Fibroblast of lung (primary cell): ENCODE data around the gene ST6GALNAC6. TPM values are rescaled to one million over a fixed set of nuclear protein-coding genes. Genes with fewer than 3 reads are reported as not detected.

Experiments
- DNase-seq, 2 donors: peaks; one replicate each; pipeline versions ENCODE4 v3.0.0 to v3.0.0-alpha.2; 2010; ENCODE audit warnings: low read depth in 2 of 2
- H2AFZ ChIP-seq: 2 replicates; pipeline ENCODE4 v1.5.1; 2012; ENCODE audit warnings: low read length, control low read depth, inconsistent platforms
- H3K27ac ChIP-seq: 2 replicates; pipeline ENCODE4 v1.5.1; 2011; ENCODE audit warnings: low read length, control low read depth; ENCODE audit not compliant: insufficient read depth
- H3K27me3 ChIP-seq: 2 replicates; pipeline ENCODE4 v1.5.1; 2011; ENCODE audit warnings: mild to moderate bottlenecking, low read length; ENCODE audit not compliant: control insufficient read depth, insufficient read depth
- H3K36me3 ChIP-seq: 2 replicates; pipeline ENCODE4 v1.5.1; 2011; ENCODE audit warnings: low read length; ENCODE audit not compliant: control insufficient read depth, insufficient read depth
- H3K4me1 ChIP-seq: 2 replicates; pipeline ENCODE4 v1.5.1; 2011; ENCODE audit warnings: low read length; ENCODE audit not compliant: control insufficient read depth, insufficient read depth; ENCODE audit errors: extremely low read depth
- H3K4me2 ChIP-seq: 2 replicates; pipeline ENCODE4 v1.5.1; 2011; ENCODE audit warnings: low read length, control low read depth; ENCODE audit not compliant: insufficient read depth; ENCODE audit errors: extremely low read depth
- H3K4me3 ChIP-seq, 4 experiments: fragments of 200-600 bp in 1 of 4; sonication (generic) in 1 of 4; replicated peaks in 1 of 4; 2 replicates each; pipeline ENCODE4 v1.5.1; 2011 to 2016; ENCODE audit warnings: low read length in 4 of 4, low read depth in 3 of 4, mild to moderate bottlenecking in 3 of 4, control low read depth in 2 of 4, inconsistent platforms in 1 of 4, mixed read lengths in 1 of 4; ENCODE audit not compliant: insufficient read depth in 1 of 4; ENCODE audit errors: control extremely low read depth in 1 of 4
- H3K79me2 ChIP-seq: 2 replicates; pipeline ENCODE4 v1.5.1; 2012; ENCODE audit warnings: mild to moderate bottlenecking, low read length, inconsistent platforms; ENCODE audit not compliant: control insufficient read depth, insufficient read depth
- H3K9ac ChIP-seq: 2 replicates; pipeline ENCODE4 v1.5.1; 2011; ENCODE audit warnings: mild to moderate bottlenecking, low read length, control low read depth; ENCODE audit not compliant: insufficient read depth
- H3K9me3 ChIP-seq: 2 replicates; pipeline ENCODE4 v1.5.1; 2012; ENCODE audit warnings: low read depth, low read length; ENCODE audit not compliant: control insufficient read depth, insufficient read depth
- H4K20me1 ChIP-seq: 2 replicates; pipeline ENCODE4 v1.5.1; 2011; ENCODE audit warnings: low read length; ENCODE audit not compliant: control insufficient read depth, insufficient read depth; ENCODE audit errors: extremely low read depth
- EZH2 ChIP-seq: IDR thresholded peaks from 2 replicates; pipeline ENCODE4 v1.5.1; 2012; ENCODE audit warnings: low read length, control low read depth, mild to moderate bottlenecking; ENCODE audit errors: missing control alignments
- polyA plus RNA-seq, 2 donors: library from polyadenylated mRNA; depleted of rRNA in 1 of 2; stranded (reverse) in 1 of 2; unstranded in 1 of 2; fragments of >200 nt; gene quantifications; 2 replicates each; pipeline ENCODE4 v1.2.1, GENCODE V29; 2011 to 2012; ENCODE audit warnings: missing spikeins in 1 of 2
- total RNA-seq: library from RNA; depleted of rRNA; stranded (reverse); fragments of >200 nt; gene quantifications from 2 replicates; pipeline ENCODE4 v1.2.1, GENCODE V29; 2014
- TF ChIP-seq, protein P1 (sequence below), 2 donors: IDR thresholded peaks in 1 of 2; conservative IDR thresholded peaks in 1 of 2; 1 replicate in 1 of 2; 2 replicates in 1 of 2; pipeline ENCODE4 v1.5.1; 2011 to 2012; ENCODE audit warnings: low read length in 2 of 2, control low read depth in 1 of 2, inconsistent platforms in 1 of 2, low read depth in 1 of 2, mild to moderate bottlenecking in 1 of 2

ST6GALNAC6 gene
- total and polyA plus RNA-seq, 2 donors (not counting 1 experiment from before 2014, with no cell fraction given): 56.0 to 69.5 TPM

DNA sequence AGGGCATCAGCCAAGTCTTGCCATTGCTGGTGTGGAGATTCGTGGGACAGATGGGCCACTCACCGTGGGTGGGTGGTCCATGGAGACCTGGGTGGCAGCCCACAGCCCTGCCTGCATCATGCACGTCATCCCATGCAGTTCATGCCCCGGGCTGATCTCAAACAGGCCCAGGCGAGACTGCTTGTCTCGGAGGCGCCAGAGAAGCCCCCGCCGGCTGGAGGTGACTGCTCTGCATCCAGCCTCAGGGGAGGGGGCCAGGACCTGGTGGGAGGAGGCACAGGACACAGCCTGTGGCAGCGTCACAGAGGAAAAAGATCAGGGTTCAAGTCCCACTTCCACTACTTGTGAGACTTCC, 30.2 kb upstream of the ST6GALNAC6 start:
- no peak overlapping the region for H3K4me3 ChIP-seq
- no peak for DNase-seq

DNA sequence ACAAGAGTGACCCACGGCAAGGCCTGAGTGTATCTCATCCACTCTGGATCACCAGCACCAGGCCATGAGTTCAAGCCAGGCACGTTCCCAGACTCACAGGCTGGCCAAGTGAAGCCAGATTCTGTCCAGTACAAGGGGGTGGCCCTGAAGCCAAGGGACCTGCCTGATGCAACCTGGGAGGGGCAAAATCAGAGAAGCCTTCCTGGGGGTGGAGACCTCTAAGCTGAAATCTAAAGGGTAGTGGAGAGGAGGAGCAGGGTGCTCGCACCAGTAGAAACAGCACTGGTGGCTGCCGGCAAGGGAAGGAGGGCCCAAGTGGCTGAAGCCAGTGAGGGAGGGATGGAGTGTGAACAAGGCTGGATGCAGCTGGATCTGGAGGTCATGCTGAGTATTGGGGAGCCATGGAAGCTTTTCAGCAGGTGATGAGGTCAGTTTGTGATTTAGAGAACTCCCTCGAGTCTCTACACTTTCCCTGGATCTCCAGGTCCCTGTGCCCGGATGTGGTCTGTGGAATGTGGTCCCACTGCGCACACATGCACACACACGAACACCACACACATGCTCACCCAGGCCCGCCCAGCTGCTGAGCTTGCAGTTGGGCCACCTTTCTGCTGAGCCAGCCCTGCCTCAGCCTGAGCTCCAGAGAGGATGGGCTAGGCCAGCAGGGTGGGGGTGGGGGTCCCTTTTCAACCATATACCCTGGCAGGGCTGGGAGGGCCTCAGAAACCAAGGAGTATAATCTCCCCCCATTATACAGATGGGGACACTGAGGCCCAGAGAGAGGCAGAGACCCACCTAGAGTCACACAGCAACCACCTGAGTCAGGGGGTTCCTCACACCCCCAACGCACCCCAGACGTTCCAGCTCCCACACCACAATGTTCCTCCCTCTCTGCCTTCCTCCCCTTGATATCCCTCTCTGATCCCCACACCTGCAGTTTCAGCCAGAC, 29.5 kb upstream of the ST6GALNAC6 start:
- no peak for DNase-seq
- no peaks in the 10 kb centered on the region for H3K36me3 ChIP-seq
- H3K9ac ChIP-seq: no peak overlapping the region
- H3K27me3 ChIP-seq: no peaks in the 10 kb centered on the region
- H3K4me2 ChIP-seq: no peak overlapping the region
- H2AFZ ChIP-seq: no peak overlapping the region
- H3K4me3 ChIP-seq: no peak overlapping the region
- no peaks in the 10 kb centered on the region for H3K9me3 ChIP-seq
- no peaks in the 10 kb centered on the region for H3K79me2 ChIP-seq
- H4K20me1 ChIP-seq: no peaks in the 10 kb centered on the region
- H3K27ac ChIP-seq: no peak overlapping the region
- H3K4me1 ChIP-seq: peaks cover 20% of the 10 kb centered on the region
- TF ChIP-seq EZH2: no peak
- TF ChIP-seq, protein P1, sequence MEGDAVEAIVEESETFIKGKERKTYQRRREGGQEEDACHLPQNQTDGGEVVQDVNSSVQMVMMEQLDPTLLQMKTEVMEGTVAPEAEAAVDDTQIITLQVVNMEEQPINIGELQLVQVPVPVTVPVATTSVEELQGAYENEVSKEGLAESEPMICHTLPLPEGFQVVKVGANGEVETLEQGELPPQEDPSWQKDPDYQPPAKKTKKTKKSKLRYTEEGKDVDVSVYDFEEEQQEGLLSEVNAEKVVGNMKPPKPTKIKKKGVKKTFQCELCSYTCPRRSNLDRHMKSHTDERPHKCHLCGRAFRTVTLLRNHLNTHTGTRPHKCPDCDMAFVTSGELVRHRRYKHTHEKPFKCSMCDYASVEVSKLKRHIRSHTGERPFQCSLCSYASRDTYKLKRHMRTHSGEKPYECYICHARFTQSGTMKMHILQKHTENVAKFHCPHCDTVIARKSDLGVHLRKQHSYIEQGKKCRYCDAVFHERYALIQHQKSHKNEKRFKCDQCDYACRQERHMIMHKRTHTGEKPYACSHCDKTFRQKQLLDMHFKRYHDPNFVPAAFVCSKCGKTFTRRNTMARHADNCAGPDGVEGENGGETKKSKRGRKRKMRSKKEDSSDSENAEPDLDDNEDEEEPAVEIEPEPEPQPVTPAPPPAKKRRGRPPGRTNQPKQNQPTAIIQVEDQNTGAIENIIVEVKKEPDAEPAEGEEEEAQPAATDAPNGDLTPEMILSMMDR (conservative IDR thresholded peaks at IDR 0.05 in 1 of 2, IDR thresholded peaks at IDR 0.05 in 1 of 2; ENCODE audit: low read depth in 1 of 2, low read length in 2 of 2): no peak

More for the DNA sequence above, 30.2 kb upstream of the ST6GALNAC6 start:
- H3K79me2 ChIP-seq: peaks cover 2% of the 10 kb centered on the region
- H3K9ac ChIP-seq: no peak overlapping the region
- H3K4me1 ChIP-seq: peaks cover 19% of the 10 kb centered on the region
- H3K4me2 ChIP-seq: no peak overlapping the region
- H3K27ac ChIP-seq: no peak overlapping the region
- no peak for TF ChIP-seq EZH2
- TF ChIP-seq, protein P1 (conservative IDR thresholded peaks at IDR 0.05 in 1 of 2, IDR thresholded peaks at IDR 0.05 in 1 of 2; ENCODE audit: low read depth in 1 of 2, low read length in 2 of 2): no peak
- H3K27me3 ChIP-seq: no peaks in the 10 kb centered on the region
- H2AFZ ChIP-seq: no peak overlapping the region
- H3K9me3 ChIP-seq: no peaks in the 10 kb centered on the region
- H4K20me1 ChIP-seq: no peaks in the 10 kb centered on the region
- no peaks in the 10 kb centered on the region for H3K36me3 ChIP-seq

DNA sequence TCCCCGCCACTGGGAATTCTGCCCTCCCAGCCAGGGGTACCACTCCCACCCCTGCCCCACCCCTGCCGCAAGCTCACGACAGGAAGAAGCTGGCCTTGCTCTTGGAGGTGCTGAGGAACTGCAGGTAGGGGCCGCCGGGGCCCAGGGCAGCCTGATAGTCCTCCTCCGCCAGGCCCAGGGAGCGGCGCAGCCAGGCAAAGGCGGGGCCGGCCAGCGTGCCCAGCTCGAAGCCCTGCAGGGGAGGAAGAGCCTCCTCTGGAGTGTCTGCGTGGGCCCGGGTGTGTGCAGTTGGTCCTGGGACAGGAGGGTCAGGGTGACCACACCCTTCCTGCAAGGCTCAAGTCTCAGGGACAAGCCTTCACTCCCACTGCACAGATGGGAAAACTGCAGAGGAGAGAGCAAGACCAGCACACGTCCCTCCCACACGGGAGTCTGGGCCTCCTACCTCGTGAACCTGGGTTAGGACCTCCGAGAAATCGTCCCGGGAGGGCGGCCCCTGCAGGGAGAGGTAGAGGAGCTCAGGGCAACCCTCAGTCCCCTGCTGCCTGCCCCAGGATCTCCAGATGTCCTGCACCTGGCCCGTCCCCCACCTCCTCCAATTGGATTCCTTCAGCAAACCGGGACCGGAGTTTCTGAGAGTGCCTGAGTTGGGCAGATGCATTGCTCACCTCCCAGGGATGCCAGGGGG, 28.7 kb upstream of the ST6GALNAC6 start:
- Histone ChIP-seq H3K9me3 (no peaks in the 10 kb centered on the region), H3K4me3 (no peak overlapping the region), H4K20me1 (no peaks in the 10 kb centered on the region), H3K4me2 (no peak overlapping the region), H3K36me3 (no peaks in the 10 kb centered on the region), H2AFZ (no peak overlapping the region), H3K79me2 (no peaks in the 10 kb centered on the region), H3K27ac (no peak overlapping the region), H3K4me1 (peaks cover 27% of the 10 kb centered on the region), H3K9ac (no peak overlapping the region), H3K27me3 (no peaks in the 10 kb centered on the region)
- TF ChIP-seq, protein P1 (conservative IDR thresholded peaks at IDR 0.05 in 1 of 2, IDR thresholded peaks at IDR 0.05 in 1 of 2; ENCODE audit: low read depth in 1 of 2, low read length in 2 of 2): no peak
- no peak for TF ChIP-seq EZH2
- no peak for DNase-seq
